GM11168 (cell line): ENCODE results near the gene ATP6V0E1.
"Not testable (repeated sequence)": the region's sequence is repeated elsewhere in the genome, so short reads cannot be mapped to it uniquely, and the experiment has no call there.

Experiments
- in situ Hi-C: fragments of 300-500 bp; cut with MboI; formaldehyde crosslinking; loops from one replicate; pipeline ENCODE4 v1.12.0; 2022; ENCODE audit warnings: low sequenced_read_pairs; ENCODE audit not compliant: unreplicated experiment

Gene ATP6V0E1

DNA sequence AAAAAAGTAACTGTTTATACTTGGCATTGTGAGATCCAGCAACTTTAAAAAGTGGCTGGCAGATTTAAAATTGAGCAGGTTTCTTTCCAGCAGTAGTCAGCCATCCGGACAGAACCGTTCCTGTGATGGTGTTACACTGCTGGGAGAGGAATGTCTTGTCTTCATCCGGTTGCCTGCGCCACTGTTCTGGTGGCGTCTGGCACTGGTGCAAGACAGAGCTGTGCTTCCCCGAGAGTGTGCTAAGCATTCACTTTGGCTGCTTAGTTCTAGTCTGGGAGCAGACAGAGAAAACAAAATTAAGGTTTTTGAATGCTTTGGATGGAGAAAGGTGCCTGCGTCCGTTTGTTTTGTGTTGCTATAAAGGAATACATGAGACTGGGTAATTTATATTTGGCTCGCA, 37.1 kb downstream of the ATP6V0E1 start:
- in situ Hi-C loops, result no loop called here

DNA sequence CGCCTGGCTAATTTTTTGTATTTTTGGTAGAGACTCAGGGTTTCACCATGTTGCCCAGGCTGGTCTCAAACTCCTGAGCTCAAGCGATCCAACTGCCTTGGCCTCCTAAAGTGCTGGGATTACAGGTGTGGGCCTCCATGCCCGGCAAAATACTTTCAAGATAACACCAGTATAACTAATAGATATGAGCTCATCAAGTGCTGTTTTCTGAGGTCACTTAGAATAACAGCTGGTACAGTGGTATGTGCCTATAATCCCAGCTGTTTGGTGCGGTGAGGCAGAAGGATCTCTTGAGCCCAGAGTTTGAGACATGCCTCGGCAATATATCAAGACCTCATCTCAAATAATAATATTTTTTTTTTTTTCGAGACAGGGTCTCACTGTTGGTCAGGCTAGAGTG, 42.1 kb downstream of the ATP6V0E1 start:
- in situ Hi-C loops, result no loop called here

DNA sequence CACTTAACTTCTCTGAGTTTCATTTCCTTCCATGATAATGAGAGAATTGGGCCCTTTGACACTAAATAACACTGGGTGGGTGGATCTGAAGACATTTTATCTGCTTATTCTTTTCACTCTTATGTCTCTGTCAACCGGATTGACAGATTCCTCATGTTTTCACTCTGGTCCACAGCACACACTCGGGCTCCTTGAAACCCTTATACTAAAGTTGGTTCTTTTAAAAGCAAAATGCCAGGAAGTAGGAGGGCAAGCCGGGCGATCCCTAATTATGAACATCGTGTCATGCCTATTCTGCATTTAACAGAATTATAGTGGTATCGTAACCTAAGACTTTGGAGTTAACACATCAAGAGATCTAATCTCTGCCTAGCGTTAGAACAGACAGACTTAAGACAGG, 44.3 kb downstream of the ATP6V0E1 start:
- in situ Hi-C loops, result no loop called here

DNA sequence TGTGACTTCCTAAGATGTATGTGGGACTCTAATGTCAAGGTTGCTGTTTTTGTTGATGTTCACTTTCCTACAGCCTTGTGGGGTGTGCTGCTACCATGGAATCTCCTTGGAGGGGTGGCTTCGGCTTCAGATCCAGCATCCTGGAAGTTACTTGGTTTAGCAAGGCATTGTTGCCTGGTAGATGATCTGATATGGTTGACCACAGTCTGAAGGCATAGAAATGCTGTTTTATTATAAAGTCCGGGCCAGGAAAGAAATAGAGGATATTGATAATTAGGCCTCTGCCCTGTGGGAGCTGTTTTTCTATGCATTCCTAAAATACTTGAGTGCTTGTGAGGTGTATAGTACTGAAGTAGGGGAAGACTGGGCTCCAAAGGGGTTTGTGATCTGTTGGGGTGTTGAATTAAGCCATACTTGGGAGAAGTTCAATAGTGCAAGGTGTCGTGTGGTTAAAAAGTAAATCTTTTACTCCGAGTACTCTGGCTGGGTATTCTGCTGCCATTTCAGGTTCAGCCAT, 45.3 kb downstream of the ATP6V0E1 start:
- in situ Hi-C loops, result no loop called here

DNA sequence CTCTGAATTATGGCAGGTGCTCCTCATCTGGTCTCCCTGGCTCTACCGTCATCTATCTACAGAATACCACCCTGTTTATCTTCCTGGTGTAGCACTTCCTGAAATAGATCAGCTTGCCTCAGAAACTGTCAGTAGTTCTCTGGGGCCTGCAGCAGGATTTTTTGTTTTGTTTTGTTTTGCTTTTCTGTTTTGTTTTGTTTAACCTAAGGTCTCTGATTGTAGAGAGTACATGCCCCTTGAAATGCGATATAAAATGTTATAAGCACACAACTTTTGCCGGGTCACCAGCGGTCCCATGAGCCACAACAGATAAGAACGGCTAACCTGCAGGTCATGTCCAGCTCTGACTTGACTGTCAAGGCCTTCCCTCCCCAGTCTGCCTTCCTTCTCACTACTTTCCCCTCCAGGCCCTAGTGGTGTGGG, 45.9 kb downstream of the ATP6V0E1 start:
- in situ Hi-C loops, result no loop called here

DNA sequence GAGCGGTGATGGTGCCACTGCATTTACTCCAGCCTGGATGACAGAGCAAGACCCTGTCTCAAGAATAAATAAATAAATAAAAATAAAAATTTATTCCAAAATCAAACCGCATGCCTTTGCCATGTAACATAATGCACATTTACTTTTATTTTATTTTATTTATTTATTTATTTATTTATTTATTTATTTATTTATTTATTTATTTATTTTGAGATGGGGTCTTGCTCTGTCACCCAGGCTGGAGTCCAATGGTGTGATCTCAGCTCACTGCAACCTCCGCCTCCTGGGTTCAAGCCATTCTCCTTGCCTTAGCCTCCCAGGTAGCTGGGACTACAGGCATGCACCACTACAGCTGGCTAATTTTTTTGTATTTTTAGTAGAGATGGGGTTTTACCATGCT, 48.5 kb downstream of the ATP6V0E1 start:
- in situ Hi-C loops, result not testable (repeated sequence)

DNA sequence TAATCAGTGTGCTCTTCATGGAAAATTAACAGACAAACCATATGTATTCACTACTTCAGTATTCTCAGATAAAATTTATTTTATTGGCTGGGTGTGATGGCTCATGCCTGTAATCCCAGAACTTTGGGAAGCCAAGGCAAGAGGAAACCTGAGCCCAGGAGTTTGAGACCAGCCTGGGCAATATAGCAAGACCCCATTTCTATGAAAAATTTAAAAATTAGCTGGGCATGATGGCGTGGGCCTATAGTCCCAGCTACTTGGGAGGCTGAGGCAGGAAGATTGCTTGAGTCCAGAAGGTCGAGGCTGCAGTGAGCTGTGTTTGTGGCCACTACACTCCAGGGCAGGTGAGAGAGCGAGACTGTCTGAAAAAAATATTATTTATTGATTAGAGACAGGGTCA, 49.2 kb downstream of the ATP6V0E1 start:
- in situ Hi-C loops, result no loop called here

DNA sequence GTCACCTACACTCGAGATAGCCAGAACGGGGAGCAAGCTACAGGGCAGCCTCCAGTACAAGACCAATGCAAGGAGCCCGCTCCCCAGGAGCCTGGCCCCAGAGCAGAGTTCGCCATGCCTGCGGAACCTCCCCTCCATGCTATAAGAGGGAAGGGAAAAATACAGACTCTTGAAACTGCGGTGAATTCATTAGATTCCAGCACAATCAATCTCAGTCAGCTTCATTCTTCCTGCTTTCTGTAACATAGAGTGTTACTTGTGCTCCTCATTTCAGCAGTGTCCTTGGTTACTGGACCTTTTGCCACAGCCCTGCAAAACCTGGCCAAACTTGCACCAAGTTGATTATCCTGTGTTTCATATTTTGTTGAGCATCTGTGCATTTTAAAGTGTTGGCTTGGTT, 50.4 kb downstream of the ATP6V0E1 start:
- in situ Hi-C loops, result no loop called here

DNA sequence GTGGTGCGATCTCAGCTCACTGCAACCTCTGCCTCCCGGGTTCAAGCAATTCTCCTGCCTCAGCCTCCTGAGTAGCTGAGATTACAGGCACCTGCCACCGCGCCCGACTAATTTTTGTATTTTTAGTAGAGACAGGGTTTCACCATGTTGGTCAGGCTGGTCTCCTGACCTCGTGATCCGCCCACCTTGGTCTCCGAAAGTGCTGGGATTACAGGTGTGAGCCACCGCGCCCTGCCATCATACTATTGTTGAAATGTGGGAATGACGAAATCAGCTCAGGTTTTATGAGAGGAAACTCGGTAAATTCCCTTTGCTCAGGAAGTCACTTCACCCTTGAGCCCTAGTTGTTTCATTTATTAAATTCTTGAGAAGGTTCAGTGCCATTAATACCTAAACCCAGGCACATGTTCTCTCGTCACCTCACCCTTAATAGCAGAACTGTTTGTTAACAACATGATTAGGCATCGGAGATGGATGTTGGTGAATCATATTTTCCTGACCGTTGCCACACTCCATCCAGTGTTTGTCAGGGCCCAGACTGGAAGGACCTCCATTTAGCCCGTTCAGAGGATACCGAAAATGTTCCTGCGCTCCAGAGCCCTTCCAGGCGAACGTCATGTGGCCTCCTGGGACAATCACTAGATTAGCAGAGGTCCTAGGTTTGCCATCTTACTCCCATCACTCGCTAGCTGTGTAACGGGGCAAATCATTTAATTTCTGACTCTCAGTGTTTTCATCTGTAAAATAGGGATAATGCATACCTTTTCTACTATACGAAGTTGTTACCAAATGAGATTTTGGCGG, 52.5 kb downstream of the ATP6V0E1 start:
- in situ Hi-C loops, result no loop called here

DNA sequence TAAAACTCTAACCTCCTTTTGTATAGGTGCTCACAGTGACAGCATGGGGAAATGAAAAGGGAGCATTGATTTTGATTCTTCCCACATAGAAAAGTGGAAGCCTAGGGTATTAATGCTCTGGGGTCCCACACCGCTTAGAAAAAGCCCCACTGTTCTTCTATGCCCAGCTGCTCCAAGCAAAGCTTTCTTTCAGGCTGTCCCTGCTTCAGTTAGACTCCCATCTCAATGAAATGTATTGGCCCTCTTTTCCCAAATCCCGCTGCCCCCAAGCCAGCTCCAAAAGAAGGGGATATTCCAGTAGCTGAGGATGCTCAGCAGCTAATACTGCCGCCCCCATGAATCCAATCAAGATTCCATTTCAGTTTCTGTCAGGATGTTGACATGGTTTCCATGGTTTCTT, 55.6 kb downstream of the ATP6V0E1 start:
- in situ Hi-C loops, result no loop called here

DNA sequence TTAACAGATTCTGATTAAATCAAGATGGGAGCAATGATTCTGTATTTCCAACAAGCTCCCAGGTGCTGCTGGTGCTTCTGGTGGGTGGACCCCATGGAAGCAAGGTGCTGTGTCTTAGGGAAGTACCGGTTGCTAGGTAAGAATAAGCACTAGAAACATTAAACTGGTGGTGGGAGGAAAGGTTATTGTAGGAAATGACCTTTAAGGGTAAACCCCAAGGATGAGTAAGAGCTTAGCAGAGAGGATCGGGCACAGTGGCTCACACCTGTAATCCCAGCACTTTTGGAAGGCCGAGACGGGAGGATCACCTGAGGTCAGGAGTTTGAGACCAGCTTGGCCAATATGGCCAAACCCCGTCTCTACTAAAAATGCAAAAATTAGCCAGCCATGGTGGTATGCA, 56.4 kb downstream of the ATP6V0E1 start:
- in situ Hi-C loops, result no loop called here

DNA sequence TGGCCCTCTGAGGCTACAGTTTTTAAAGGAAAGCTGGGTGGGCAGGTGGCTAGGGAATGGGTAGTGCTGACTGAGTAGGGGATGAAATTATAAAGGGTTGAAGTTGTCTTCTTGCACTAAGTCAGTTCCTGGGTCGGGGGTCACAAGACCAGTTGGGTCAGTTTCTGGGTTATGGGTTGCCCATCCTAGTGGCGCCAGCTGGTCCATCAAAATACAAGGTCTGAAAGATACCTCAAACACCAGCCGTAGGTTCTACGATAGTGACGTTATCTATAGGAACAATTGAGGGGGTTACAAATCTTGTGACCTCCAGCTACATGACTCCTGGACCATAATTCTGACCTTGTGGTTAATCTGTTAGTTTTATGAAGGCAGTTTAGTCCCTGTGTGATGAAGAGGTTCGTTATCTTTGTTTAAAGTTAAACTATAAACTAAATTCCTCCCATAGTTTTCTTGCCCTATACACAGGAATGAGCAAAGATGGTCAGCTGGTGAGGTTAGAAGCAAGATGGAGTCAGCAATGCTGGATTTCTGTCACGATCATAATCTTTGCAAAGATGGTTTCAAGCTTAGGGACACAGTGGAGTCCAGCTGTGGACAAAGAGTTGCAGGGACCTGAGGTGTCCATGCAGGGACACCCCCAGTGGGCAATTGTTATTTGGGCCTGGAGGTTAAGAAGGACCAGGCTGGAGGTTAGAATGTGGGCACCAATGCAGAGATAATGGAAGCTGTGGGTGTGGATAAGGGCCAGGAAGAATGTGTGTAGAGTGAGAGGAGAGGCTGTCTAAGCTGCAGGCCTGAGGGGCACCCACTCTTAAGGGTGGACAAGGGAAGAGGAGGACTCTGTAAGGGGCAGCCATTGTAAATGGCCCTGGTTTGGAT, 58.6 kb downstream of the ATP6V0E1 start:
- in situ Hi-C loops, result no loop called here

DNA sequence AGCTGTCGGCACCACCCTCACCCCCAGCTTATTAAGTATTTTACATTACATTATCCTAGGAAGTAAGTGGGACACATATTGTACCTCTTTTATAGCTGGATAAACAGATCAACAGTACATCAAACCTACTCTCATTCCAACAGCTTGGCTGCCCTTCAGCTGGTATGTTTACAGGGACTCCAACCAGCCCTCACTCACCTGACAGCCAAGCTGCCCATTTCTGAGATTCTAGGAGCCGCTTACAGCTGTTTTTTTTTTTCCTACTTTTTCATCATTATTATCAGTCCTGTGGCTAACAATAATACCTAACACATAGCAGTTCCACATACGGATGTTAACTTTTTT, 59.2 kb downstream of the ATP6V0E1 start:
- in situ Hi-C loops, result no loop called here

DNA sequence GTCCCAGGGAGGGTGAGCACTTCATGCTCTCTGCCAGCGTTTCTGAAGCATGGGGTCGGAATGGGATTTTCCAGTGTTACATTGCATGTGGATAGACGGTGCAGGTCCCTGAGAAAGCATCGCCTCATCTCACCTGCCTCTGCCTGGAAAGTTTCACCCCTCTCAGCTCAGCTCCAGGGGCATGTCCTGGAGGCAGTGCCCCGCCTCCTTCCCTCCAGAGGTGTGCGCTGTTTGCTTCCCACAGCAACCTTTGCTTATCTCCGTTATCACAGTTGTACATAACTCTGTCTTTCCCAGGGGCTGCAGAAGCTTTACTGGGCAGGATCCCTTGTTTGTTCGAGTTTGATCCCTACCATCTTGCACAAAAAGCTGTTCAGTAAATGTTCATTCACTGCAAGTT, 61.9 kb downstream of the ATP6V0E1 start:
- in situ Hi-C loops, result no loop called here

DNA sequence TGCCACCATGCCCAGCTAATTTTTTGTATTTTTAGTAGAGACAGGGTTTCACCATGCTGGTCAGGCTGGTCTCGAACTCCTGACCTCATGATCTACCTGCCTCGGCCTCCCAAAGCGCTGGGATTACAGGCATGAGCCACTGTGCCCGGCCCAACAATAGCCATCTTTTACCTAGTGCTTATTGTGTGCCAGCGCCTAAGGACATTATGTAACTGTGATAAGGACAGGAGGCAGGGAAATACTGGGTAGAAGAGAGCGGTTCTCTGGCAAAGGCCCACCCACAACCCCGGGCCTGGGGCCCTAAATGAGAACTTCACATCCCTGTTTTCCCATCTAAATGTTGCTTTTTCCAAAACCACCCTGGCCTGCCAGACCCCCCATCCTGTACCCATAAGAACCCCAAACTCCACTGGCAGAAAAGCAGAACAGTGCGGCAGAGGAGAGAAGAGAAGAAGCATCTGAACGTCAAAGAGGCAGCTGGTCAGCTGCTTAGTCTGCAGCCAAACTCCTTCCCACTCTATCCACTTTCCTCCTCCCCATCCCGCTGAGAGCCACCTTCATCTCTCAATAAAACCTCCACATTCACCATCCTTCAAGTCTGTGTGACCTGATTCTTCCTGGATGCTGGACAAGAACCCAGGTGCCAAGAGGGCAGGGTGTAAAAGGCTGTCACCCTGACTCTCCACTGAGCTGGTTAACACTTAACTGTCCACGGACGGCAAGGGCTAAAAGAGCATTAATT, 63.7 kb downstream of the ATP6V0E1 start:
- in situ Hi-C loops, result not testable (repeated sequence)

DNA sequence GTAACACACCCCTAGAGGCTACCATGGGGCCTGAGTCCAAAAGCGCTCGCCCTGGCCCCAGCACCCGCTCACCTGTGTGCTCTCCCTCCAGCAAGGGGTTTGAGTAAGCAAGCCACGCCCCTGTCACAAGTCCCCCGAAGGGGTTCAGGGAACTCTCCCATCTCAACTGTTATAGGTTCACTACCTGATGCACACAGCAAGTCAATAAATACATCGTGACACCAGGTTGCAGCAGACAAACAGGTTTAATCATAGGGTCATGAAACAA, 64.2 kb downstream of the ATP6V0E1 start:
- in situ Hi-C loops, result no loop called here

DNA sequence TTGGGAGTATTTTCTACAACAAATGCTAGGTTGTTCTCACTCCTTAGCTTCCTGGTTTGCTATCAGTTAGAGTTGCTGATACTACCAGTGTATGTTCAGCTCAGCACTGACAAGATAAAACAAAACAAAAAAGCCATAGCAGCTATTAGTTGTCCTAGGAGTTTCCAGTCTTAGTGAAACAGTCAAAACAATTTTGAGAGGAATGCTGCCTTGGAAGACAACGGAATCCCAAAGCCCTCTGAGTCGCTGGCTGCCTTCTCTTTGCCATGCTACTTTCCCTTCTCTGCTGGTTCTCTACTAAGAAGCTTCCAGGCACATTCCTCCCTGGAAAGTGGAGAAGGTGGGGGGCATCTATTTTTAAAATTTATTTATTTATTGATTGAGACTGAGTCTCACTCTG, 67.2 kb downstream of the ATP6V0E1 start:
- in situ Hi-C loops, result loop anchor here (5.0 kb wide), 1 partner anchor 58 kb away; no protein-coding TSS in a partner anchor

DNA sequence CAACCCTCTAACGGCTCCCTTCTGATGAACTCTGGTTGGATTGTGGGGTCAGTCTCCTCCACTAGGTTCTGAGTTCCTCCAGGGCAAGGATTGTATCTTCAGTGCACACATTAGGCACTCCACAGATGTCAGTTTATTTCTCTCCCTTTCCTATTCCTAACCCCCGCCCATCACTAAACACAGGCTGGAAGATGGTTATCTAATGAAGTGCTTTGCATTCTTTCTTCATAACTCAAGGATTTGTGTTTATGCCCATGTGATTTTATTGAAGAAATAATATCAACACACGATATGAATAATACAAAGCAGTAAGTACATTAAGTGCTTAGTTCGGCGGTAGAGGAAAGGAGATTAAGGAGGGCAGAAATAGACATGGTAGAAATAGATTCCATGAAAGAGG, 68.2 kb downstream of the ATP6V0E1 start:
- in situ Hi-C loops, result loop anchor here (5.0 kb wide), 1 partner anchor 59 kb away; no protein-coding TSS in a partner anchor

DNA sequence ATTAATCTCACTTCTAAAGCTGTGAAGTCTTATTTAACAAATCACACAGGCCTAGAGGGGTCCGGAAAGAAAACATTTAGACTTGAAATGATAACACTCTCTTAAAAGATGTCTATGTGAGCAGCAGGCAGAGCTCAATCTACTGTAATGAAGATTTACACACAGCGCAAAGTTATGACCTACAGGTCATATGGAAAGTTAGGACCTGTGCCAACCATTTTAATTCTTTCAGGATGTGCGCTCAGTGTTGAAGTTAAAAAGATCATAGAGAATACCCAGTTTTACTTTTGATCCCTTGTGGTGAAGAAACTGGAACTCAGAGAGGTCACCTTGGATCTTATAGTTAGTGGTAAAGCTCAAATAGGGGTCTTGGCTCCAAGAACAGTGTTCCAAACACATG, 69.5 kb downstream of the ATP6V0E1 start:
- in situ Hi-C loops, result loop anchor here (5.0 kb wide), 1 partner anchor 61 kb away; no protein-coding TSS in a partner anchor

DNA sequence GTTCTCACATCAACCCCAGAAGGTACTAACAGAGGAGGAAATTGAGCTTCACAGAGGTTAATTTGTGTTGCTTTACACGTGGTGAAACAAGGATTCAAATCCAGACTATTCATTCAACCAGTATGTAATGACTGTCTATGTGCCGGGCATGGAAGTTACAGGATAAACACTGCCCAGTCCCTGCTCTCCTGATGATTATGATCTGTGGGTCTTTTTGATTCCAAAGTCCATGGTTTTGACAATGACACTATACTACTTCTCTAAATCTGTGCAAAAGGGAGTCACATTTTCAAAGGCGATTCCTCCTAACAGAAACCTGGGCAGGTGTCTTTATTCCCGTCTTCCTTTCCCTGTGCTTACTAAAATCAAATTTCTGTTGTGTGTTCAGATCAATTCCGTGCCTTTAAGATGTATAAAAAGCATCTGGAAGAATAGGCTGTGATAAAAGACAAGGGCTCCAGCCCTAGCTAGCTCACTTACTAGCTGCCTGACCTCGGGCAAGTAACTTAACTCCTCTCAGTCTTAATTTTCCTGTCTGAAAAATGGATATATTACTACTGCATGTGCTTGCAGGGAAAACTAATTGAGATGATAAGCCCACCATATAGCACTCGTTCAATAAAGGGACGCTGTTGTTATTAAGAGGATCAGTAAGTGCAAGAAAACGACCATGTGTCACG, 71.6 kb downstream of the ATP6V0E1 start:
- in situ Hi-C loops, result no loop called here
